Body of pancreas (tissue), 4 donors: Measurements from ENCODE around the gene OR5A1.

Source experiments
- POLR2A ChIP-seq, 3 donors: fragments of 450-650 bp; IDR thresholded peaks; one replicate each; pipeline ENCODE4 v1.6.1; 2016; ENCODE audit warnings: antibody characterized with exemption in 3 of 3, mild to moderate bottlenecking in 2 of 3
- TF ChIP-seq, protein P1 (sequence below), 7 experiments: fragments of 450-650 bp in 4 of 7; fragments of 200-600 bp in 3 of 7; sonication (generic) in 3 of 7; IDR thresholded peaks; one replicate each; pipeline ENCODE4 v1.5.1; 2016 to 2019; ENCODE audit warnings: antibody characterized with exemption in 7 of 7

DNA sequence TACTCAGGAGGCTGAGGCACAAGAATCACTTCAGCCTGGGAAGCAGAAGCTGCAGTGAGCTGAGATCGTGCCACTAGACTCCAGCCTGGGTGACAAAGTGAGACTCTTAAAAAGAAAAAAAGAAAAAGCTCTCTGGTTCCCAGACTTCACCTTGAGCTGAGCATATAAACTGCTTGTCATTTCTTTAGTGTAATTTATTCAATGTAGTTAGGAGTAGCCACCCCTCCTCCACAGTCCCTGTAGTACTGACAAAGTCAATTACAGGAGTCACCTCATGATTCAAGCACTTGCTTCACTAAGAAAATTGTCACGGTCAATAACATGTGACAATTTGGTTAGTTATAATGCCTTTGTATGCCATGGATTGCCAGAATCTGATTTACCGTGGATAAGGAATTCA lies 44.1 kb downstream of the OR5A1 start:
- TF ChIP-seq POLR2A (IDR thresholded peaks at IDR 0.05) = no peak
- TF ChIP-seq, protein P1, sequence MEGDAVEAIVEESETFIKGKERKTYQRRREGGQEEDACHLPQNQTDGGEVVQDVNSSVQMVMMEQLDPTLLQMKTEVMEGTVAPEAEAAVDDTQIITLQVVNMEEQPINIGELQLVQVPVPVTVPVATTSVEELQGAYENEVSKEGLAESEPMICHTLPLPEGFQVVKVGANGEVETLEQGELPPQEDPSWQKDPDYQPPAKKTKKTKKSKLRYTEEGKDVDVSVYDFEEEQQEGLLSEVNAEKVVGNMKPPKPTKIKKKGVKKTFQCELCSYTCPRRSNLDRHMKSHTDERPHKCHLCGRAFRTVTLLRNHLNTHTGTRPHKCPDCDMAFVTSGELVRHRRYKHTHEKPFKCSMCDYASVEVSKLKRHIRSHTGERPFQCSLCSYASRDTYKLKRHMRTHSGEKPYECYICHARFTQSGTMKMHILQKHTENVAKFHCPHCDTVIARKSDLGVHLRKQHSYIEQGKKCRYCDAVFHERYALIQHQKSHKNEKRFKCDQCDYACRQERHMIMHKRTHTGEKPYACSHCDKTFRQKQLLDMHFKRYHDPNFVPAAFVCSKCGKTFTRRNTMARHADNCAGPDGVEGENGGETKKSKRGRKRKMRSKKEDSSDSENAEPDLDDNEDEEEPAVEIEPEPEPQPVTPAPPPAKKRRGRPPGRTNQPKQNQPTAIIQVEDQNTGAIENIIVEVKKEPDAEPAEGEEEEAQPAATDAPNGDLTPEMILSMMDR (IDR thresholded peaks at IDR 0.05) = no peak
